Measurements from ENCODE around the gene SPATA9. TPM values are rescaled to one million over a fixed set of nuclear protein-coding genes. Genes with fewer than 3 reads are reported as not detected.
A peak's percentile ranks its signal among the peaks of the same experiment; 100 is the strongest.

SPATA9 gene, protein sequence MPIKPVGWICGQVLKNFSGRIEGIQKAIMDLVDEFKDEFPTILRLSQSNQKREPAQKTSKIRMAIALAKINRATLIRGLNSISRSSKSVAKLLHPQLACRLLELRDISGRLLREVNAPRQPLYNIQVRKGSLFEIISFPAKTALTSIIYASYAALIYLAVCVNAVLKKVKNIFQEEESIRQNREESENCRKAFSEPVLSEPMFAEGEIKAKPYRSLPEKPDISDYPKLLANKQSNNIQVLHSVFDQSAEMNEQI
- total RNA-seq (2021; ENCODE audit: unreplicated experiment) (not detected), Bru-seq, nascent RNA (percentile 24 among the genes with signal in this experiment), BruChase-seq, experiment 1, labeled RNA remaining after a 6-hour chase (percentile 16 among the genes with signal in this experiment), BruChase-seq, experiment 2, labeled RNA remaining after a 2-hour chase (percentile 24 among the genes with signal in this experiment)
- polyA plus RNA-seq (2012), result 0.04 and 0.22 TPM in 2 replicates
- long read RNA-seq, result 0 reads

DNA sequence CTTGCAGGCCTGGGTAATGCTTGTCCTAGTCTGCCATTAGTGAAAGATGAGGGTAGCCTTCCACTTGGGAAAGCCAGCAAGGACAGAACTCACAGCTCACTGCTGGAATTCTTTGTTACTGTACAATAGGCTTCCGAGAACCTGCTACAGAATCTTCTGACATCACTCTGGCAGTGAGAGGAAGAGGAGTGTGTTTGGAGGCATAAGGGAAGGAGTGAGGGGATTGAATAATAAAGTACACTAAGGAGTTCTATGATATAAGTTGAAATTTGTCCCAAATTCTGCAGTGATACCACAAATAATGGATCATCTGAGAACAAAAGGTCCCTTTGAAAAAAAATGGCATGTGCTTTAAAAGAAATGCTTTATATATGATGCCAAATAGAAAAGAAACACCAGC is at the start of gene SPATA9:
TSS of gene SPATA9 (minus strand) at position 101 of the 400 bp plus-strand sequence. CDS start 137 bp downstream, outside the sequence.
- TF ChIP-seq, protein P1, sequence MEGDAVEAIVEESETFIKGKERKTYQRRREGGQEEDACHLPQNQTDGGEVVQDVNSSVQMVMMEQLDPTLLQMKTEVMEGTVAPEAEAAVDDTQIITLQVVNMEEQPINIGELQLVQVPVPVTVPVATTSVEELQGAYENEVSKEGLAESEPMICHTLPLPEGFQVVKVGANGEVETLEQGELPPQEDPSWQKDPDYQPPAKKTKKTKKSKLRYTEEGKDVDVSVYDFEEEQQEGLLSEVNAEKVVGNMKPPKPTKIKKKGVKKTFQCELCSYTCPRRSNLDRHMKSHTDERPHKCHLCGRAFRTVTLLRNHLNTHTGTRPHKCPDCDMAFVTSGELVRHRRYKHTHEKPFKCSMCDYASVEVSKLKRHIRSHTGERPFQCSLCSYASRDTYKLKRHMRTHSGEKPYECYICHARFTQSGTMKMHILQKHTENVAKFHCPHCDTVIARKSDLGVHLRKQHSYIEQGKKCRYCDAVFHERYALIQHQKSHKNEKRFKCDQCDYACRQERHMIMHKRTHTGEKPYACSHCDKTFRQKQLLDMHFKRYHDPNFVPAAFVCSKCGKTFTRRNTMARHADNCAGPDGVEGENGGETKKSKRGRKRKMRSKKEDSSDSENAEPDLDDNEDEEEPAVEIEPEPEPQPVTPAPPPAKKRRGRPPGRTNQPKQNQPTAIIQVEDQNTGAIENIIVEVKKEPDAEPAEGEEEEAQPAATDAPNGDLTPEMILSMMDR (IDR thresholded peaks at IDR 0.05 in 2 of 3, conservative IDR thresholded peaks at IDR 0.05 in 1 of 3; ENCODE audit: borderline replicate concordance in 1 of 3, insufficient read depth in 1 of 3, low read depth in 2 of 3, low read length in 2 of 3), result no peak
- TF ChIP-seq POLR2A (IDR thresholded peaks at IDR 0.05; ENCODE audit: borderline replicate concordance, extremely low read depth, insufficient read depth, insufficient read length) (no peak), CBX3 (IDR thresholded peaks at IDR 0.05; ENCODE audit: low read depth) (no peak), ZFX (IDR thresholded peaks at IDR 0.05) (no peak), CEBPB (IDR thresholded peaks at IDR 0.05; ENCODE audit: low read depth) (no peak), SP1 (IDR thresholded peaks at IDR 0.05; ENCODE audit: low read depth) (no peak), RAD21 (IDR thresholded peaks at IDR 0.05; ENCODE audit: low read depth) (no peak), EZH2 (IDR thresholded peaks at IDR 0.05) (no peak), EZH2phosphoT487 (IDR thresholded peaks at IDR 0.05; ENCODE audit: borderline replicate concordance) (no peak), SRF (IDR thresholded peaks at IDR 0.05; ENCODE audit: low read depth) (no peak), JUND (IDR thresholded peaks at IDR 0.05) (no peak), EGR1 (IDR thresholded peaks at IDR 0.05; ENCODE audit: low read depth) (no peak), SIN3A (IDR thresholded peaks at IDR 0.05; ENCODE audit: low read depth) (no peak), YY1 (IDR thresholded peaks at IDR 0.05; ENCODE audit: extremely low read depth, insufficient replicate concordance, low read depth, low read length) (no peak)
- TF ChIP-seq, protein P2, sequence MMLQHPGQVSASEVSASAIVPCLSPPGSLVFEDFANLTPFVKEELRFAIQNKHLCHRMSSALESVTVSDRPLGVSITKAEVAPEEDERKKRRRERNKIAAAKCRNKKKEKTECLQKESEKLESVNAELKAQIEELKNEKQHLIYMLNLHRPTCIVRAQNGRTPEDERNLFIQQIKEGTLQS (IDR thresholded peaks at IDR 0.05), result no peak
- TF ChIP-seq, protein P3, sequence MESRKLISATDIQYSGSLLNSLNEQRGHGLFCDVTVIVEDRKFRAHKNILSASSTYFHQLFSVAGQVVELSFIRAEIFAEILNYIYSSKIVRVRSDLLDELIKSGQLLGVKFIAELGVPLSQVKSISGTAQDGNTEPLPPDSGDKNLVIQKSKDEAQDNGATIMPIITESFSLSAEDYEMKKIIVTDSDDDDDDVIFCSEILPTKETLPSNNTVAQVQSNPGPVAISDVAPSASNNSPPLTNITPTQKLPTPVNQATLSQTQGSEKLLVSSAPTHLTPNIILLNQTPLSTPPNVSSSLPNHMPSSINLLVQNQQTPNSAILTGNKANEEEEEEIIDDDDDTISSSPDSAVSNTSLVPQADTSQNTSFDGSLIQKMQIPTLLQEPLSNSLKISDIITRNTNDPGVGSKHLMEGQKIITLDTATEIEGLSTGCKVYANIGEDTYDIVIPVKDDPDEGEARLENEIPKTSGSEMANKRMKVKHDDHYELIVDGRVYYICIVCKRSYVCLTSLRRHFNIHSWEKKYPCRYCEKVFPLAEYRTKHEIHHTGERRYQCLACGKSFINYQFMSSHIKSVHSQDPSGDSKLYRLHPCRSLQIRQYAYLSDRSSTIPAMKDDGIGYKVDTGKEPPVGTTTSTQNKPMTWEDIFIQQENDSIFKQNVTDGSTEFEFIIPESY (IDR thresholded peaks at IDR 0.05; ENCODE audit: extremely low read depth, insufficient replicate concordance, low read length), result no peak
- BruUV-seq (replicated peaks), result no TSS peak
- Histone ChIP-seq H3K4me3 (replicated peaks in 1 of 2; ENCODE audit: low read depth in 1 of 2, low read length in 2 of 2) (no peak within 1 kb of the TSS), H3K9me2 (ENCODE audit: insufficient read depth) (no peaks in the 10 kb centered on the region), H3K9ac (ENCODE audit: low read length) (no peak within 1 kb of the TSS), H3K27me3 (ENCODE audit: insufficient read depth, low read length) (no peaks in the 10 kb centered on the region), H3K79me2 (ENCODE audit: insufficient read depth, low read length) (no peaks in the 10 kb centered on the region), H3K4me1 (ENCODE audit: control insufficient read depth in 1 of 2, insufficient read depth in 2 of 2, low read length in 2 of 2) (no peaks in the 10 kb centered on the region), H3K36me3 (ENCODE audit: control insufficient read depth in 1 of 2, insufficient read depth in 2 of 2, low read length in 2 of 2) (no peaks in the 10 kb centered on the region), H3K9me3 (ENCODE audit: control insufficient read depth in 1 of 2, insufficient read depth in 1 of 2, low read depth in 1 of 2, low read length in 2 of 2) (no peaks in the 10 kb centered on the region), H2AFZ (ENCODE audit: low read depth, low read length, poor library complexity, severe bottlenecking) (no peak within 1 kb of the TSS), H3K4me2 (ENCODE audit: low read length) (no peak within 1 kb of the TSS), H4K20me1 (ENCODE audit: insufficient read depth) (no peaks in the 10 kb centered on the region), H3K27ac (ENCODE audit: low read depth, low read length) (no peak within 1 kb of the TSS)
- POLR2A ChIA-PET, result no interaction called here
- DNase-seq (ENCODE audit: low read depth, low spot score), result no peak
- RAD21 ChIA-PET (ENCODE audit: low non-redundant PET in 1 of 2, low total read pairs in 2 of 2, uncharacterized antibody in 2 of 2, unreplicated experiment in 2 of 2), result no interaction called here
- CTCF ChIA-PET, result no interaction called here
- no peak for ATAC-seq
- intact Hi-C loops (cut with micrococcal nuclease), result no loop called here

All from HCT116 (cell line).